ENCODE data around the gene COL4A1. TPM values are rescaled to one million over a fixed set of nuclear protein-coding genes. Genes with fewer than 3 reads are reported as not detected.

The COL4A1 gene
- total and polyA plus RNA-seq, 2 experiments from 2014 or later, result 184 to 519 TPM

GRCh38 chr13:110236831-110237261 lies 70.1 kb downstream of the COL4A1 start:
- H3K27me3 ChIP-seq (replicated peaks; ENCODE audit: insufficient read depth), result no peaks in the 10 kb centered on the region
- no peaks in the 10 kb centered on the region for H3K9me3 ChIP-seq (ENCODE audit: low read depth)
- H3K79me2 ChIP-seq (ENCODE audit: insufficient read depth), result no peaks in the 10 kb centered on the region
- no peaks in the 10 kb centered on the region for H3K9me2 ChIP-seq (ENCODE audit: insufficient read depth)
- 83 to 90% methylated on average over 11 of the region's 11 CpGs for WGBS, 2 experiments (ENCODE audit: low coverage in 1 of 2, low lambda C conversion rate in 2 of 2, missing lambda C conversion rate in 2 of 2)
- in situ Hi-C loops (cut with MboI), result loop anchor here (10.0 kb wide), 1 partner anchor 178 kb away; no protein-coding TSS in a partner anchor
- H4K20me1 ChIP-seq (ENCODE audit: insufficient read depth), result no peaks in the 10 kb centered on the region
- no peak overlapping the region for H2AFZ ChIP-seq
- peaks cover 17% of the 10 kb centered on the region for H3F3A ChIP-seq (ENCODE audit: insufficient read depth)
- H3K4me2 ChIP-seq (ENCODE audit: unreplicated experiment), result no peak overlapping the region
- no peak for DNase-seq
- no peaks in the 10 kb centered on the region for H3K36me3 ChIP-seq (ENCODE audit: low read depth)
- H3K4me1 ChIP-seq (ENCODE audit: insufficient read depth), result peaks cover 15% of the 10 kb centered on the region
- H3K9ac ChIP-seq, result no peak overlapping the region
- H3K4me3 ChIP-seq, result no peak overlapping the region
- TF ChIP-seq EZH2 (IDR thresholded peaks at IDR 0.05; ENCODE audit: insufficient read depth, poor library complexity, severe bottlenecking) (no peak), EZH2phosphoT487 (IDR thresholded peaks at IDR 0.05; ENCODE audit: insufficient read depth, low read depth) (no peak)
- H3K27ac ChIP-seq, result no peak overlapping the region

GRCh38 chr13:110236431-110236830 lies 70.5 kb downstream of the COL4A1 start:
- in situ Hi-C loops (cut with MboI), result loop anchor here (10.0 kb wide), 1 partner anchor 178 kb away; no protein-coding TSS in a partner anchor
- Histone ChIP-seq H3K9me2 (ENCODE audit: insufficient read depth) (no peaks in the 10 kb centered on the region), H3K79me2 (ENCODE audit: insufficient read depth) (no peaks in the 10 kb centered on the region), H3K4me3 (no peak overlapping the region), H3K4me2 (ENCODE audit: unreplicated experiment) (no peak overlapping the region), H3K27ac (no peak overlapping the region), H2AFZ (no peak overlapping the region), H3K9ac (no peak overlapping the region), H4K20me1 (ENCODE audit: insufficient read depth) (no peaks in the 10 kb centered on the region), H3K36me3 (ENCODE audit: low read depth) (no peaks in the 10 kb centered on the region), H3K9me3 (ENCODE audit: low read depth) (no peaks in the 10 kb centered on the region), H3K4me1 (ENCODE audit: insufficient read depth) (peaks cover 15% of the 10 kb centered on the region), H3K27me3 (replicated peaks; ENCODE audit: insufficient read depth) (no peaks in the 10 kb centered on the region), H3F3A (ENCODE audit: insufficient read depth) (peaks cover 17% of the 10 kb centered on the region)
- 96% methylated on average over 10 of the region's 10 CpGs for WGBS, 2 experiments (ENCODE audit: low coverage in 1 of 2, low lambda C conversion rate in 2 of 2, missing lambda C conversion rate in 2 of 2)
- no peak for DNase-seq
- no peak for TF ChIP-seq EZH2 (IDR thresholded peaks at IDR 0.05; ENCODE audit: insufficient read depth, poor library complexity, severe bottlenecking)
- no peak for TF ChIP-seq EZH2phosphoT487 (IDR thresholded peaks at IDR 0.05; ENCODE audit: insufficient read depth, low read depth)

GRCh38 chr13:110234532-110234931 lies 72.4 kb downstream of the COL4A1 start:
- H3K36me3 ChIP-seq (ENCODE audit: low read depth), result no peaks in the 10 kb centered on the region
- H3K4me2 ChIP-seq (ENCODE audit: unreplicated experiment), result no peak overlapping the region
- 86 to 90% methylated on average over 6 to 7 of the region's 7 CpGs for WGBS, 2 experiments (ENCODE audit: low coverage in 1 of 2, low lambda C conversion rate in 2 of 2, missing lambda C conversion rate in 2 of 2)
- no peaks in the 10 kb centered on the region for H3K9me3 ChIP-seq (ENCODE audit: low read depth)
- no peak overlapping the region for H2AFZ ChIP-seq
- no peaks in the 10 kb centered on the region for H3K9me2 ChIP-seq (ENCODE audit: insufficient read depth)
- no peaks in the 10 kb centered on the region for H4K20me1 ChIP-seq (ENCODE audit: insufficient read depth)
- H3K9ac ChIP-seq, result no peak overlapping the region
- in situ Hi-C loops (cut with MboI), result loop anchor here (10.0 kb wide), 1 partner anchor 180 kb away; no protein-coding TSS in a partner anchor
- H3K4me1 ChIP-seq (ENCODE audit: insufficient read depth), result peaks cover 15% of the 10 kb centered on the region
- no peak overlapping the region for H3K4me3 ChIP-seq
- no peak for TF ChIP-seq EZH2 (IDR thresholded peaks at IDR 0.05; ENCODE audit: insufficient read depth, poor library complexity, severe bottlenecking)
- no peak for TF ChIP-seq EZH2phosphoT487 (IDR thresholded peaks at IDR 0.05; ENCODE audit: insufficient read depth, low read depth)
- H3K27ac ChIP-seq, result no peak overlapping the region
- H3K79me2 ChIP-seq (ENCODE audit: insufficient read depth), result no peaks in the 10 kb centered on the region
- no peak for DNase-seq
- peaks cover 13% of the 10 kb centered on the region for H3F3A ChIP-seq (ENCODE audit: insufficient read depth)
- H3K27me3 ChIP-seq (replicated peaks; ENCODE audit: insufficient read depth), result no peaks in the 10 kb centered on the region

- peak overlapping the region; percentile 79; the same call in 1 of the 2 replicates for H2AFZ ChIP-seq
- no peaks in the 10 kb centered on the region for H3K27me3 ChIP-seq (replicated peaks; ENCODE audit: insufficient read depth)
- WGBS, 2 experiments (ENCODE audit: low coverage in 1 of 2, low lambda C conversion rate in 2 of 2, missing lambda C conversion rate in 2 of 2), result 74 to 85% methylated on average over 3 of the region's 3 CpGs
- in situ Hi-C loops (cut with MboI), result loop anchor here (10.0 kb wide), 1 partner anchor 181 kb away; no protein-coding TSS in a partner anchor
- TF ChIP-seq EZH2 (IDR thresholded peaks at IDR 0.05; ENCODE audit: insufficient read depth, poor library complexity, severe bottlenecking) (no peak), EZH2phosphoT487 (IDR thresholded peaks at IDR 0.05; ENCODE audit: insufficient read depth, low read depth) (no peak)
- H3K4me1 ChIP-seq (ENCODE audit: insufficient read depth), result peaks cover 15% of the 10 kb centered on the region
- H3K4me2 ChIP-seq (ENCODE audit: unreplicated experiment), result peak overlapping the region; percentile 92
- no peaks in the 10 kb centered on the region for H3K9me3 ChIP-seq (ENCODE audit: low read depth)
- H3F3A ChIP-seq (ENCODE audit: insufficient read depth), result peaks cover 11% of the 10 kb centered on the region
- no peaks in the 10 kb centered on the region for H3K36me3 ChIP-seq (ENCODE audit: low read depth)
- DNase-seq, result peak; percentile 5
- no peaks in the 10 kb centered on the region for H4K20me1 ChIP-seq (ENCODE audit: insufficient read depth)
- H3K79me2 ChIP-seq (ENCODE audit: insufficient read depth), result no peaks in the 10 kb centered on the region
- peak overlapping the region; percentile 68 for H3K4me3 ChIP-seq
- peak overlapping the region; percentile 73 for H3K9ac ChIP-seq
- H3K27ac ChIP-seq, result peak overlapping the region; percentile 63; the same call in 1 of the 2 replicates
- no peaks in the 10 kb centered on the region for H3K9me2 ChIP-seq (ENCODE audit: insufficient read depth)
These were observed 73.0 kb downstream of the COL4A1 start for GRCh38 chr13:110233951-110234280.

Measured in GM23248 (cell line).